ENCODE results near the gene FST.

The FST gene, protein sequence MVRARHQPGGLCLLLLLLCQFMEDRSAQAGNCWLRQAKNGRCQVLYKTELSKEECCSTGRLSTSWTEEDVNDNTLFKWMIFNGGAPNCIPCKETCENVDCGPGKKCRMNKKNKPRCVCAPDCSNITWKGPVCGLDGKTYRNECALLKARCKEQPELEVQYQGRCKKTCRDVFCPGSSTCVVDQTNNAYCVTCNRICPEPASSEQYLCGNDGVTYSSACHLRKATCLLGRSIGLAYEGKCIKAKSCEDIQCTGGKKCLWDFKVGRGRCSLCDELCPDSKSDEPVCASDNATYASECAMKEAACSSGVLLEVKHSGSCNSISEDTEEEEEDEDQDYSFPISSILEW

DNA sequence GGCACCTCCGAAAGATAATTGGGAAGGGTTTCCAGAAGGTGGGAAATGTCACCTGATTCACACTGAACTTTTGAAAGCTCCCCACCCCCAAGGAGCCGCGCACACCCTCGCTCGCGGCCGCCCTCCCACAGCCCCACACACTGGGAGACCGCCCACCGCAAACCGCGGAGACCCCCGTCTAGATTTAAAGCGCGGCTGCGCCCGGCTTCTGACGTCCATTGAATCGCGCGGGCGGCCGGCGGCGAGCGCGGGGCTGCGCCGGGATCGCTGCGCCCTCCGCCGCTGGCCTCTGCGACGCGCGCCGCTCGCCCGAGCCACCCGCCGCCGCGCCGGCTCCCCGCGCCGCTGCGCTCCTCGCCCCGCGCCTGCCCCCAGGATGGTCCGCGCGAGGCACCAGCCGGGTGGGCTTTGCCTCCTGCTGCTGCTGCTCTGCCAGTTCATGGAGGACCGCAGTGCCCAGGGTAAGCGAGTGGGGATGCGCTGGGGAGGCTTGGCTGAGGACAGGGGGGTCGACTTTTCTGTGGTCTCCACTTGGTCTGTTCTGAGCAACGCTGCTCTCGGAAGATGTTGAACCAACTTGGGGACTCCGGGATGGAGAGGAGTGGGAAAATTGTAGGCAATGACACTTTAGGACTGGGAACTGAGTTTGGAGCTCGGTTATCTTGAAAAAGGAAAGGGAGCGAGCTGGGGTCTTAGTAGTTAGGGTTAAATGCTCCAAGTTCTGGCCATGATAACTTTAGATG, at the start of gene FST:
Gene FST, plus strand, starts transcription at position 214 of the 743 bp plus-strand sequence. Its CDS starts 163 bp downstream, at position 377.
- no peak for DNase-seq (ENCODE audit: low read depth, low spot score)

DNA sequence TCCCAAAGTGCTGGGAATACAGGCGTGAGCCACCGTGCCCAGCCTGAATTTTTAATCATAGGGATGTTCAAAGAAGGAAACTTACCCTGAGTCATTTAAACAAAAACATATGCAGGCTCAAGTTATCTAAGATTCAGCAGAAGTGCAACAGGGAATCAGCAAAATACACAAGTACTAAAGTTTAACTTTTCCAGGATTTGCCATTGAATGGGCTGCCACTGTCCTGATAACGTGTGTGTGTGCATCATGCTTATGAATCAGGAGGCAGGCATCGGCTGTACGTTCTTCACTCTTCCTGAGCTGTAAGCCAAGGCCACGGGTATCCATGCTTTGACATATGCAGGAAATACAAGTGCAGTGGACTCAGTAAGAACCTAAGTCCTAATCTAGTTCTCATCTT, 48.8 kb upstream of the FST start:
- DNase-seq (ENCODE audit: low read depth, low spot score), result no peak

DNA sequence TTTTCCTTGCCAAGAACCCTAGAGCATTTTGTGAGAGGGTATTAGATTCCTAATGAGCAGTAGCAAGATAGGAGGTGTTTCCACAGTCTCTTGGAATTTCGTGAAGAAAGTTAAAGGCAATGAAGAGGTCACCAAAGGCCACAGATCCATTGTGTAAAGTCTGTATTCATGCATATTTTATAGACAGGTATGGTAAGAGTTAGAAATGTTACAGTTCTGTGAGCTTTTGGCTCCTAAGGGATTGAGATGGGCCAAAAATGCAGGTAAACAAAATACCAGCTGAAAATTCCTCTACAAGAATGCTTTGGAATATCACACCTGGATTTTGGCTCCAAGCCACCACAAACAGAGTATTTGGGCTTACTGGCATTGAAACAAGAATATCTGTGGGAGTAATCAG, 47.4 kb upstream of the FST start:
- no peak for DNase-seq (ENCODE audit: low read depth, low spot score)

DNA sequence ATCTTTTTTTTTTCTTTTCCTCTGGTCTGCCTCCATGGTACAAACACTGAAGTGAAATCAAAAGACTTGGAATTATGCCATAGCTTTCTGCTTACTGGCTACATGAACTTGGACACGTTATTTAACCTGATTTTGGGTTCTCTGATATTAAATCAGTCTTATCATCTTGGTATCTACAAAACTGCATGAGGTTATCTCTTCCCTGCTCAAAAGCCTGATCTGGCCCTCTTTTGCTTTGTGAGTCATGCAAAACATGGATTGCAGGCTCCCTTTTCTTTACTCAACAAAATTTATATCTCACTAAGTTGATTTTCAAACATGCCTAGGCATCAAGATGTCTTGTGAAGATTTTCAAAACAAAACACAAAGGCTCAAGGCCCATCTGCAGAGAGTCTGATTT, 45.9 kb upstream of the FST start:
- no peak for DNase-seq (ENCODE audit: low read depth, low spot score)

DNA sequence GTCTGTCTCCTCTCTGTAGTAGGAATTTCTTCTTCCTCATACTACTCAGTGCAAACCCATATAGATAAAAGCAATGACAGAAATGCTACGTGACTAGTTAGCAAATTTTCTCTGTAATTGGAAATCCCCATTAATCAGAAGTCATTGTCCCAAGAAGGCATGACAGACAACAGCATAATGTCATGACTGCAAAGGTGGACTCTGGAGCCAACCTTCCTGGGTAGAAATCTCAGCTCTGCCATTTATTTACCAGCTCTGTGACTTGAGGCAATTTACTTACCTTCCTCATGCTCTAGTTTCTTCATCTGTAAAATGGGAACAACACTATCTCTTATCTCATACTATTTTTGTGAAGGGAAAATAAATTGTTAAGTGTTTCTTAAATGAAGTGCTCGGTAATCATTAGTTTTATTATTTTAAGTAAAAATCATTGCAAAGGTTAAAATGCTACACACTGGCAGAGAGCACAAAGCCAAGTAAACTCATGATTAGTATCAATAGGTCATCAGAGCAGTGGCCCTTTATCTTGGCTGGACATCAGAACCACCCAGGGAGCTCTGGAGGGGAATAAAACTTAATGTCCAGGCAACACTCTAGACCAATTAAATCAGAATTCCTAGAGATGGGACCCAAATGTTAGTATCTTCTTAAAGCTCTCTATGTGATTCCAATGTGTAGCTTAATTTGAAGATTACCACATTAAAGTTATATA, 43.8 kb upstream of the FST start:
- DNase-seq (ENCODE audit: low read depth, low spot score), result no peak

DNA sequence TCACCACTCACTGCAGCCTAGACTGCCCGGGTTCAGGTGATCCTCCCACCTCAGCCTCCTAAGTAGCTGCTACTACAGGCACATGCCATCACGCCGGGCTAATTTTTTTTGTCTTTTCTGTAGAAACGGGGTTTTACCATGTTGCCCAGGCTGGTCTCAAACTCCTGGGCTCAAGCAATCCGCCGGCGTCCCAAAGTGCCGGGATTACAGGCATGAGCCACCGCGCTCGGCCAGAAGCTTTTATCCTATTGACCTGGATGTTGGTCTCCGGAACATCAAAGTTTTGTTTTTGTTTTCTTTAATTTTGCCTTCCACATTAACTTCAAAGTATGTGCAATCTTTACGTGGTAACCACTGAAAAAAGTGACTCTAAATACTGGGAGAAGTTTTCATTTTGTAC, 42.4 kb upstream of the FST start:
- no peak for DNase-seq (ENCODE audit: low read depth, low spot score)

DNA sequence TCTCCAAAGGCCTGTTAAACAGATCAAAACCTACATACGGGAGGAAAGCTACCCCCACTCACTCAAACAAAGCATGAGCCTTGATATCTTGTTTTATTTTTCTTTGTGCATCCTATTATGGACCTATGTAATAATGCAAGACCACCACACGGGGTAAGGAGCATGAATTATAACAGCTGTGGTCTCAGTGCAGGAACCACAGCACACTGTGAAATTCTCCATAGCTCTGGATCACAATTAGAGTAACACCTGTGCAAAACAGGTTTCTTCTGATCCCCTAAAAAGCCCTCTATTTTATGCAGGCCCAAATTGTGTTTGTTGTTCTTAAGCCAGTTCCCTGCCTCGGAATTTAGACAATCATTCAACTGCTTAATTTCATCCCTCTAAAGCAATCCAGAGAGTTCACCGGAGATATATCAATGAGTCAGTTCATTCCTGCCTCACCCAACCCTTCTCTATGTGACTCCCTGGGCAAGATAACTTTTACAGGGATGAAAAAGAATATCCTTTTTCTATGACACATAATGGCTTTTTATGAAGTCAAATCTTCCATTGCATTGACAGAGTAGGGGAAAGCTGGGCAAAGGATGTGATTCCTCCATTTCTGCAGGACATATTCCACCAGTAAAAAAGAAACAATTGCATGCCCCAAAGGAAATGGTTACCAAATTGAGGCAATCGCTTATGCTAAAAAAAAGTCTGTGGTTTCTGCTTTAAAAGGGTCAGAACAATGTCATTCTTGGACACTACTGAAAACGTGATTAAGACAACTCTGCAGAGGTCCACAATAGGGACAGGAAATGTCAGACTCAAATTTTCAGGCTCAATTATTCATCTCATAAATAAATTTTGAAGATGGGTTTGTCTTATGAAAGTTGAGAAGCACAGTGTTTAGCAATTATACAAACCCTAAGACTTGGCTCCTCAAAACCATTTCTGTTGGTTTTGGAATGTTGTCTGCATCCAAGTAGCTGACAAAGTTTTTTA, 41.6 kb upstream of the FST start:
- no peak for DNase-seq (ENCODE audit: low read depth, low spot score)

DNA sequence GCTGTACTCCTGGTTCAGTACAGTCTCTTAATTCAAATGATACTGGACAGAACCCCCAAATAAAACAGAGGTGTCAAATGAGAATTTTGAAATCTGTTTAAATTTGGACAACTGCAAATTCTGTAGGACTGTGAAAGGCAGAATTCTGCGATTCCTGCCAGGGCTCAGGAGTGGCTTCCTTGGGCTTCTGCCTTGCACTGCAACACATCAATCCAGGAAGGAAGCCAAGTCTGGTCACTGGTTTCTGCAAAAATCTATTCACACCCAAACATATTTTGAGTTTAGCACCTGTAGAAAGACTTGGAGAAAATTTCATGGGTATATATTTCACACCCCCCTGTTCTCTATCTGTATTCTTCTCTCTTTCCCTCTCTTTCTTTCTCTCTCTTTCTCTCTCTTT, 37.5 kb upstream of the FST start:
- DNase-seq (ENCODE audit: low read depth, low spot score), result no peak

DNA sequence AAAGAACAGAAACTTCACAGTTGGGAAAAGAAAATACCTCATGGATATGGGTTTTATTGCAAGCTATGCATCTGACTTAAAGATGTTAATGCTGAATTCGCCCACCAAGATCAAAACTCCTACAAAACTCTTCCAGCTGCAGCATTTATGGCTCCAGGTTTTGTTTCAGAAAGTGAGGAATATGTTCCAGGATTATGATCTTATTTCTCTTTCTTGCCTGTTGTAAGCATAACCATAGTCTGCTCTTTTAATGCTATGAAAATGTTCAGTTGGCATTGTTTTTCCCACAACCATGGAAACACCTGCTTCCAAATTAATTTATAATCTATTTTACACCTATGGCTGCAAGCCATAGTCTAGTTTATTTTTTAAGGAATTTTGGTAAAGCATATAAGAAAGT, 34.9 kb upstream of the FST start:
- no peak for DNase-seq (ENCODE audit: low read depth, low spot score)

DNA sequence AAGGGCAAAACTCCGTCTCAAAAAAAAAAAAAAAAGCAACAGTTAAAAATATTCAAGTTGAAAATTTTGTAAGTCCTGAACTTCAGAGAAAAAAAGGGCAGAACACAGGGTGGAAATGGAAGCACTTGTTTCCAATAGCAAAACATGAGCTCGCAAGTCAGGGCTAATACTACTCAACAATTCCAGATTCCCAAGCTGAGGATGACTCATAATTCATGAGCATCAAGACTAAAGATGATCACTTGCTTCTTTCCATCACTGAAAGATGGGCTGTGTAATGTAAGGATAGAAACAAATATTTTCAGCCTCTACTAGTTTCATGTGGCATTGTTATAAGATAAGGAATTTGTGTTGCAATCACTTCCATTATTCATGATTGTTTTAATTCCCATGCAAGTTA, 33.5 kb upstream of the FST start:
- DNase-seq (ENCODE audit: low read depth, low spot score), result no peak

DNA sequence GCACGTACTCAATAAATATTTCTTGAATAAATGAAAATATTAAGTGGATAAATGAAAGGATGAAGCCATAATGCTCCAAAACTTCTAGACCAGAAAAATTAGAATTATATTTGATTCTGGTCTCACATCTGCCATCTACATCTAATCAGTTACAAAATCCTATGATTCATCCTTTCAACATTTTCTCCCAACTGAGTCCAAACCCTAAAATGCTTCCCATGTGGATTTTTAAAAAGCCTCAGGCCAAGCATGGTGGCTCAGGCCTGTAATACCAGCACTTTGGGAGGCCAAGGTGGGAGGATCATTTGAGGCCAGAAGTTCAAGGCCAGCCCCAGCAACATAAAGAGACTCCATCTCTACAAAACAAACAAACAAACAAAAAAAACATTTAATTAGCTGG, 31.6 kb upstream of the FST start:
- DNase-seq (ENCODE audit: low read depth, low spot score), result no peak

DNA sequence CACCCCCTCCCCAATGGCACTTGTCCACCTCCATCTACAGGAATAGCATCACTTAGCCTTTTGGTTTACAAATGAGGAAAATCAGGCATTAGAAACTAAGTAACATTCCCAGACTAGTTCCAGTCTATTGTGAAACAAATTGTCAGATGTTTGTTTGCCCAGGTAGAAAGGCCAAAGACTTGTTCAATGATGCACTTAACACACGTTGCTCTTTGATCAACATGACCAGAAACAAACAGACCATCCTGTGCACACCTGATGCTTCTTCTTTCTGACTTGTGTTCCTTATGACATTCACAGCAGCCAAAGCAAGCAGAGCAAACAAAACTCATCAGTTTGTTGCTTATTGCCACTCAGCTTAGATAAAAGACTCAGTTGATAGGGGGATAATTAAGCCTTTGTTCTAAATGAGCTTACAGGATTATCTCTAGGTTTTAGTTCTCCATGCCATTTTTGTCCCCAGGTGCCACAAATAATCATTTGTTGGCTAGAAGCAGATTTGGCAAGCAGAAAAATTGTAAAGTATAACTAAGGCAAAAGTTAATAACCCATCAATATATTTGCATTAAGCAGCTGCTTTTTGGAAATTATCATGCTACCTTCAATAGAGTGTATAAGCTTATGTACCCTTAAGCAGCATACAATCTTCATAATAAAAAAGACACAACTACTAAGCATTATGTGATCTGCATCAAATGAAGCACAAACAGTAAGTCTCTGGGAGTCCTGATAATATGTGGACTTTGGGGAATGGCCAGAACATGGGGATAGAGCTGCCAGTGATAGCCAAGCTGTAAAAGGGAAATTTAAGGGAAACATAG, 26.3 kb upstream of the FST start:
- no peak for DNase-seq (ENCODE audit: low read depth, low spot score)

DNA sequence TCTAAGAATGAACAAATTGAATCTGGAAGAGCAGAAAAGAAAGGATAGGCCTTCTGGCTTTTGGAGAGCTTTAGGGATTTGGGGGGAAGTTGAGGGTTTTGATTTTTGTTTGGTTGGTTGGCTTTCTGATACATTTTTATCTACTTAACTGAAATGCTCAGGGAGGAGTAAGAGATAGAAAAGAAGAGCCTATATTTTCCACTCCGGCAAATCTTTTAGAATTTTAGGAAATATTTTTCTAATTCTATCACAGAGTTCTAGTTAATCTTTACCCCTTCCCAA, 25.8 kb upstream of the FST start:
- DNase-seq (ENCODE audit: low read depth, low spot score), result no peak

DNA sequence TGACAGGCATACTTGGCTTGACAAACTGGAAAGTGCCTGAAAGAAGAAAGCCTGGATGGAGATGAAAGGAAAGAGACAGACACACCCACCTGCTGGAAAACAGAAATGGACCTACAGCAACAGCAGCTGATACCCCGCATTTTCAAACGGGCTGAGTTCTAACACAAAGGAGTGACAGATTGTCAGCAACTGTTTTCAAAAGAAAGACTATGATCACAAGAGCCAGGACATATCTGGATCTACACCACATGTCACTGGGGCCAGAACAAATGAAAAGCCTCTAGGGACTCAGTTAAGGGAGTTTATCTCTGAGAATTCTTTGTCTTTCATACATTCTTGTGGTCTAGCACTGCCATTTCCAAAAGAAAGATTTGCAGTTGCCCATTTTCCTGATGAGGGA, 24.1 kb upstream of the FST start:
- DNase-seq (ENCODE audit: low read depth, low spot score), result no peak

DNA sequence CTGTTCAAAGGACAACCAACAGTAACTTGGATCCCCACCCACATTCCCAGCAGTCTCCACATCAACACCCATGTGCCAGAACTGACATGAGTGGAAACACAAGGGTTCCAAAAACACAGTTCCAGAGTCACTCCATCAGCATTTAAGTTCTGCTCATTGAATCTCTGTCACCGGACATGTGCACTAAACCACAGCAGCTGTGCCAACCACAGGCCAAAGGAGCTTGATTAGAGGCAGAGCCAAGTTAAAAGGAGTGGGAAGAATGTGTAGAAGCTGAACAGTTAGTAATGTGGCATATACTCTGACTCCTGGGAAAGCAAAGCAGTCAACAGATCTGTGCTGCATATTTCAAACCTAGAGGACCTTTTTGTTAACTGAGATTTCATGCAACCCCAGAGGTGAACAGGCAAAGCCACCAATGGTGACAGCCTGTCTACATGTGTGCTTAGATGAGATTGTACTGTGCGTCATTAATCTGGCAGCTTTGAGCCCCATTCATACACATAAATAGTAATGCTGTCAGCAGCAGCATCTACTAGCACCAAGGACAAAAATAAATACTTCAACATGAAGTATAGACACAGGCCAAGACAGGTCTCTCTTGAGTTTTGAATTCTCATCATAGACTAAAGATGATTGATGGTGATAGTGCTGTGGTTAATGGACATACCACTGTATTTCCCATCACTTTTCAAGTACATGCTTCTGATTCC, 16.4 kb upstream of the FST start:
- DNase-seq (ENCODE audit: low read depth, low spot score), result no peak

DNA sequence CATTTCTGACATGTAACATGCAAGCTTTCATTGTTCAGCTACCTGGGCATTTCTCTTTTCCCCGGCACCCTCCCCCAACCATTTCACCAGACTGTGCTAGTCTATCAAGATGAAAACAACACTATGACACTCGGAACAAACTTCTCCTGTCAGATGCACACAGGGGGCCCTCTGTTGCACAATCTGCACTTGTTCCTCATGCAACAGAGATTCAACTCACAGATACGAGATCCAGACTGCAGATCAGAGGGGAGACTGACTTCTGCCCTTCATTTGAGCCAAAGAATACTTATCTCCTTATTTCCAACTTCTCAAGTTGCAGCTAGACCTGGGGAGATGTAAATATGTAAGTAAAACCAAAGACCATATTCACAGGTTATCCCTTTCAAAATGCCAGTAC, 15.7 kb upstream of the FST start:
- no peak for DNase-seq (ENCODE audit: low read depth, low spot score)

DNA sequence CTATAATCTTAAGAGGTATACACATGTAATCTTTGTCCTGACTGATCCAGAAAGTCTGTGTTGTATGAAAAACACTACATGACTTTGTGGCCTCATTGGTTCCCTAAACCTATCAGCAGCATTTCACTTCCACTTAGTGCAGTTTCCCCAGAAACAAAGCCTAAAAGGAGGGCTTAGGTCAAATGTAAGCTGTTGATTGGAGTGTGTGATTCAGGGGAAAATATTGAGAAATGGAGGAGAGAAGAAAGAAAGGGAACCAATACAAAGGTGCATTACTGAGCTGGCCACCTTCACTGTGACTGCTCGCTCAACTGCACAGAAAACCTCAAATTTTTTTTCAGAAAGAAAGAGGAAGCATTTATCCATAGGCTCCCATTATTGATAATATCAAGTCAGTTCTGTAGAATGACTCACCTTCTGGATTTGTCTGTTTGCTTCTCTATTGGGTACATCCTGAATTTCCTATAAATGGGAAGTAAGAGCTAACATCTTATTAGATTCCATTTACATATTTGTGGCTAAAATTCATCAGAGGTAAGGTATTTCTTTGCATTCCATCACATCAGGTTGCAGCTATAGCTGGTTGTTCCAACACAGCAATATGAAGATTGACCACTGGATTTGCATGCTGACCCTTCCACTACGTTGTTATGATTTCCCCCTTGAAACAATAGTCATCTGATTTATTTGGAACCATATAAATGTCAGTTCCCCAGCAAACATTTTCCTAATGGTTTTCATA, 10.3 kb upstream of the FST start:
- no peak for DNase-seq (ENCODE audit: low read depth, low spot score)

DNA sequence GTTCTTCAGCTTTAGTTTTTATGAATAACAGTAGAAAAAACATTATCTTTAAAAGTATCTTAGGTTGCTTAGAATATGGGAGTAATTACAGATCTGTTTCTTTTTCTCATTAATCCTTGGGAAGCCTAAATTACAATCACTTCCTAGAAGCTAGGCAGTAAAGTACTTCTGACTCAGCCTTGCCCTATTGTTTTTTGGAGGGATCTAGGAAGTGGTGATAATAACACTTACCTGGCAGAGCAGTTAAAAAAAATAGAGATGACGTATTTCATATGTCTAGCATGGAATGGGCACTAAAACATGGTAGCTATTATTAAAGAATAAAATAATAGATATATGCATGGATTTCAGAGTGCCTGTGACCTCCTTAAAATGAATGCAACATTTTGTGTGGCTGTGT, 8.2 kb upstream of the FST start:
- no peak for DNase-seq (ENCODE audit: low read depth, low spot score)

DNA sequence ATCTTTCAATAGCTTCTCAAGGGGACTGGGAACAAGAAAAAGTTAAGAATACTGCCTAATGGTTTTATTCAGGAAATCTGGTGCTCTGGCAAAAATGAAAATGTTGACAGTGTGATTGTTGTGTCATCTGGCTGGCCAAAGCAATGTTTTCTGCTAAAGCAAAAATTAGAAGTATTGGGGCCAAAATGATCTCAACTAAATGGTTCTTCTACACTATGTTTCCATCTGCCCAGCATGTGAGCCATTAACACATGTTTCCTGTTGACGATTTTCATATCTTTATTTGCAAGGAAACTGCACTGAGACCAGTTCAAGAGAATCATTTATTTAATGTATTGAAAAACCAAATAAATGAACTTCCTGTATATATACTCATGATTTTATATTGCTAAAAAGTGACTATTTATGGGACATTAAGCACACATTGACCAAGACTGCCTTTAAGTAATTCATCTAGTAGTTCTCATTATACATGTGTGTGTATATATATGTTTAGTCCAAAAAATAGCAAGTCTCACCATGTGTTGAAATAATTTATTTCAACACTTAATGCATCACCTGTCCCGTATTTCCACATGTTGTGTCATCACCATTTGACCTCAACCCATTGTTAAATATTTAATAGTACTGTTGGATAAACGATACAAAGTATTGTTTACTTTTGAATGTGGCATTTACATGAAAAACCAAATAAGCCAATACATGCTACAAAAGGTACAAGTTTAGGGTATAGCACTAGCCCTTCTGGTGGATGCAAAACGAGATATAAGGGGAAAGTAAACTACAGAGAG, 7.5 kb upstream of the FST start:
- DNase-seq (ENCODE audit: low read depth, low spot score), result no peak

All from smooth muscle cell of the brain vasculature (primary cell).